RWPE2 (cell line): ENCODE measurements around the gene PAXX.
A peak's percentile ranks its signal among the peaks of the same experiment; 100 is the strongest.

Experiments
- ATAC-seq: fragments of 200-7000 bp; cut with Tn5 transposase; 3 replicates; pipeline ENCODE4 v1.9.1; 2021; ENCODE audit warnings: low read depth
- DNase-seq: peaks from one replicate; pipeline ENCODE4 v3.0.0-alpha.2; 2020; ENCODE audit warnings: low spot score
- H3K27ac ChIP-seq: fragments of 450-650 bp; 2 replicates; pipeline ENCODE4 v1.5.1; 2017; ENCODE audit warnings: mild to moderate bottlenecking; ENCODE audit not compliant: poor library complexity, severe bottlenecking
- H3K27me3 ChIP-seq: fragments of 250-450 bp; sonication (Bioruptor Pico); 2 replicates; pipeline ENCODE4 v1.5.1; 2021; ENCODE audit warnings: mild to moderate bottlenecking, moderate library complexity; ENCODE audit not compliant: insufficient read depth, poor library complexity, severe bottlenecking
- H3K36me3 ChIP-seq: fragments of 250-450 bp; sonication (Bioruptor Pico); 2 replicates; pipeline ENCODE4 v1.5.1; 2020; ENCODE audit warnings: low read depth, mild to moderate bottlenecking, moderate library complexity
- H3K4me1 ChIP-seq: fragments of 250-450 bp; sonication (Bioruptor Pico); 2 replicates; pipeline ENCODE4 v1.5.1; 2021; ENCODE audit warnings: mild to moderate bottlenecking, moderate library complexity; ENCODE audit not compliant: insufficient read depth, poor library complexity, severe bottlenecking
- H3K4me3 ChIP-seq: fragments of 250-450 bp; sonication (Bioruptor Pico); 2 replicates; pipeline ENCODE4 v1.5.1; 2021; ENCODE audit warnings: mild to moderate bottlenecking, moderate library complexity; ENCODE audit not compliant: severe bottlenecking
- H3K9me3 ChIP-seq: fragments of 250-450 bp; sonication (Bioruptor Pico); 2 replicates; pipeline ENCODE4 v1.5.1; 2021; ENCODE audit warnings: mild to moderate bottlenecking, moderate library complexity; ENCODE audit not compliant: severe bottlenecking
- CTCF ChIP-seq: fragments of 450-650 bp; IDR thresholded peaks from one replicate; pipeline ENCODE4 v1.5.1; 2017; ENCODE audit warnings: mild to moderate bottlenecking, moderate library complexity; ENCODE audit not compliant: poor library complexity, severe bottlenecking

Gene PAXX

GRCh38 chr9:136996361-136997292, 4.4 kb downstream of the PAXX start, which contains the start of gene CLIC3:
TSS of gene CLIC3 (minus strand) at chr9:136996568. CDS start at chr9:136996543, 25 bp downstream.
- ATAC-seq (peak; percentile 55), DNase-seq (no peak)
- no peaks in the 10 kb centered on the region for H3K27me3 ChIP-seq
- H3K4me3 ChIP-seq = peak within 1 kb of the TSS; percentile 17
- peaks cover 22% of the 10 kb centered on the region for H3K4me1 ChIP-seq
- H3K27ac ChIP-seq = peak within 1 kb of the TSS; percentile 55
- TF ChIP-seq CTCF = no peak
- H3K36me3 ChIP-seq = peaks cover 4% of the 10 kb centered on the region; the same call in 1 of the 2 replicates
- no peaks in the 10 kb centered on the region for H3K9me3 ChIP-seq

- ATAC-seq = no peak
- TF ChIP-seq CTCF = no peak
- Histone ChIP-seq H3K9me3 (no peaks in the 10 kb centered on the region), H3K4me3 (no peak overlapping the region), H3K27me3 (no peaks in the 10 kb centered on the region), H3K36me3 (peaks cover 4% of the 10 kb centered on the region; the same call in 1 of the 2 replicates), H3K4me1 (peaks cover 22% of the 10 kb centered on the region), H3K27ac (peak overlapping the region; percentile 55)
- DNase-seq = no peak
Measured at GRCh38 chr9:136997371-136997770, 5.1 kb downstream of the PAXX start.

- Histone ChIP-seq H3K27ac (peak overlapping the region; percentile 55), H3K9me3 (no peaks in the 10 kb centered on the region), H3K4me1 (peaks cover 22% of the 10 kb centered on the region), H3K27me3 (no peaks in the 10 kb centered on the region), H3K36me3 (peaks cover 4% of the 10 kb centered on the region; the same call in 1 of the 2 replicates), H3K4me3 (no peak overlapping the region)
- no peak for TF ChIP-seq CTCF
- ATAC-seq (no peak), DNase-seq (no peak)
Measured at GRCh38 chr9:136997830-136998234, 5.6 kb downstream of the PAXX start.

- H3K27me3 ChIP-seq = no peaks in the 10 kb centered on the region
- TF ChIP-seq CTCF = no peak
- H3K36me3 ChIP-seq = no peaks in the 10 kb centered on the region
- H3K4me3 ChIP-seq = no peak overlapping the region
- peak overlapping the region; percentile 36 for H3K27ac ChIP-seq
- H3K9me3 ChIP-seq = no peaks in the 10 kb centered on the region
- DNase-seq = no peak
- H3K4me1 ChIP-seq = peaks cover 22% of the 10 kb centered on the region
- ATAC-seq = 0 out of 3 replicates have a peak, but pooled peaks have one; percentile 19
Measured at GRCh38 chr9:137000177-137000930, 8.1 kb downstream of the PAXX start.
